Activated naive CD4-positive, alpha-beta T cell (primary cell): Measurements from ENCODE around the gene PRMT6.
"Not testable (repeated sequence)": the region's sequence is repeated elsewhere in the genome, so short reads cannot be mapped to it uniquely, and the experiment has no call there.

Source experiments
- DNase-seq, 4 experiments: peaks; one replicate each; lab custom pipeline; 2025; lab: John Stamatoyannopoulos, UW

Gene PRMT6

GRCh38 chr1:107093395-107093794 is 36.9 kb downstream of the PRMT6 start:
- DNase-seq, result not testable (repeated sequence)

DNA sequence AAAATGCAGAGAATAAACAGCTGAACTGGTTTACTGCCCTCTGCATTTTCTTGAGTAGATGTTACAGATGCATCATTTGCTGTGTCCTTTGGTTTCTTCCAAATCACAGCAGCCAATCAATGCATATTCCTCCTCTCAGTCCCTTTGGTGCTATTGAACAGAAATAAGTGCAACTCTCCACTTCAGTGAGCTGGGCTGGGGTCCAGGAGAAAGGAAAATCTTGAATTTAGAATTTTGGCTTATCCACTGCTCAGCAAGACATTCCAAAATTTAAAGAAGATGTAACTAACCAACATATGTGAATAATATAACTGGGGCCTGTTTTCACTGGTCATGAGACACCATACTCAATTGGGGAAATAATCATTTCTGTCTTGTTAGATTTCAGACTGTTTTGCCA is 39.2 kb downstream of the PRMT6 start:
- no peak for DNase-seq

- DNase-seq, result no peak
These were observed 40.2 kb downstream of the PRMT6 start for GRCh38 chr1:107096690-107097089.

DNA sequence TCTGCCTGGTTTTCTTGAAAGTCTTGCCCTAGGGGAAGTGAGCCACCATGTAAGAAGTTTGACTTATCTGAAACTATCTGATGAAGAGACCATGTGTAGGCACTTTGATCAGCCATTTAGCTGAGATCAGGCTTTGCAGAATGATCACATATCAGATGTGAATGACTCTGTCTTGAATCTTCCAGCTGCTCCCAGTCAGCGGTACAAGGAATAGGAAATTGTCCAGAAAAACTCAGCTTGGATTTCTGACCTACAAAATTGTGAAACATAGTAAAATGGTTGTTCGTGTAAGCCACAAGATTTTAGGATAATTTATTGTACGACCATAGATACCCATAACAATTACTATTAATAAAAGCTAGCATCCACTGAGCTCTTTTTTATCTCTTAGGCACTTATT is 42.5 kb downstream of the PRMT6 start:
- no peak for DNase-seq

DNA sequence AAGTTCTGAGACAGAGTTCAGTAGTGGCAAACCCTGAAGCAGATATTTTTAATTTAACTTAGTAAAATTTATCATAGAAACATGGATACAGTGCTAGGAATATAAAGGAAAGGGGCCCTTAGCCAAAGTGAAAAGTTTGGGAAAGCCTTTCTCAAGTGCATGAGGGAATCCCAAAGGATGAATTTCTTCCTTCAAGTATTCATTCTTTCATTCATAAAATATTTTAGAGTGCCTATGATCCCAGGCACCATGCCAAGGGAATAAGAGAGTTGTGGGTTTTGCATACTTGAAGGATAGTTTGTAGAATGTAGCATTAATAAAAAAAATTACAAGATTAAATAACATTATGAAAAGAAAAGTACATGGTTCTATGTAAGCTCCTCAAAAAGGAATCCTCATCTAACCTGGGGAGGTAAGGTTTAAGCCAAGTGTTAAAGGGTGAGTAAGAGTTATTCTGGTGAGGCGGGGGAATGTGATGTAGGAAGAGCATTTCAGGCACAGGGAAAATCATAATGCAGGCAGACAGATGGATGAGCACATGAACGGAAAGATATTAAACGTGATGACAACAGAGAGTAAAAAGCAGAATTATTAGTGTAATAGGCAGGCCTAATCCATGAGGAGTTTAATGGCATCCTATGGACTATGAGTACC is 44.0 kb downstream of the PRMT6 start:
- DNase-seq, result no peak

DNA sequence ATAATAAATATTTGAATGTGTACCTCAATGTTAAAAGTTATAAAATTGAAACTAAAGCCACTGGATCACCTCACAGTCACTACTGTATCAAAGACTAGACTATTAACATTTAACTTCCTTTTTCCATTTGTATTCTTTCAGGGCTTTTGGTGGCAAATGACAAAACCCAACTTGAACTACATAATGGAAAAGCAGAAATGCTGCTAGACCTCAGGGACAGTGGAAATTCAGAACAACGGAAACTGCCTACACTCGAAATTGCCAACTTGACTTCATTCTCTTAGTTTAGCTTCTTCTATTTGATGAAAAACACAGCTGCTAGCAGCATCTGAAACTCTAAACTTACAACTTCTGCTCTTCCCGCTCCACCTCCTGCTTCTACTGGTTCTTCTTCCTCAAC is 49.4 kb downstream of the PRMT6 start:
- DNase-seq, result no peak
